Endothelial cell of umbilical vein (primary cell): Measurements from ENCODE around the gene CACNA2D1. TPM values are rescaled to one million over a fixed set of nuclear protein-coding genes. Genes with fewer than 3 reads are reported as not detected.

Experiments used
- BruUV-seq: library from RNA; stranded (reverse); fragments of 400-500 nt; replicated peaks from 2 replicates; lab custom pipeline; 2021; lab: Mats Ljungman, UMichigan
- CTCF ChIA-PET: fragments of 300-600, 350-600 bp; sonication (Branson Sonifier 250); formaldehyde crosslinking; loops from one replicate; lab custom pipeline; 2021; ENCODE audit warnings: antibody characterized with exemption, inconsistent platforms; lab: Charles Lee
- POLR2A ChIA-PET: fragments of 300-600, 350-600 bp; sonication (Branson Sonifier 250); formaldehyde crosslinking; loops from one replicate; lab custom pipeline; 2021; ENCODE audit warnings: antibody characterized with exemption, inconsistent platforms; lab: Charles Lee
- DNase-seq: peaks from one replicate; pipeline ENCODE4 v3.0.0-alpha.2; 2011; ENCODE audit warnings: low read depth, low spot score
- FAIRE-seq: peaks from 2 replicates; lab custom pipeline; 2011; peaks lifted over from hg19 to GRCh38; lab: Jason Lieb, UNC
- H2AFZ ChIP-seq: 2 replicates; pipeline ENCODE4 v1.6.0; 2012; ENCODE audit warnings: low read depth, low read length, control low read depth, inconsistent platforms
- H3K27ac ChIP-seq: 2 replicates; pipeline ENCODE4 v1.5.1; 2011; ENCODE audit warnings: low read depth, mild to moderate bottlenecking, control low read depth, low read length, moderate library complexity; ENCODE audit not compliant: insufficient read depth
- H3K27me3 ChIP-seq, 2 experiments: 2 replicates each; pipeline versions ENCODE4 v1.6.0 to v1.6.1; 2011; ENCODE audit warnings: low read length in 2 of 2, mixed read lengths in 1 of 2; ENCODE audit not compliant: control insufficient read depth in 2 of 2, insufficient read depth in 2 of 2
- H3K36me3 ChIP-seq, 2 experiments: 2 replicates in 1 of 2; 3 replicates in 1 of 2; pipeline ENCODE4 v1.5.1; 2011; ENCODE audit warnings: low read length in 2 of 2, mild to moderate bottlenecking in 1 of 2, moderate library complexity in 1 of 2; ENCODE audit not compliant: control insufficient read depth in 2 of 2, insufficient read depth in 2 of 2; ENCODE audit errors: extremely low read depth in 1 of 2
- H3K4me1 ChIP-seq: 3 replicates; pipeline ENCODE4 v1.5.1; 2011; ENCODE audit warnings: mild to moderate bottlenecking, low read length; ENCODE audit not compliant: control insufficient read depth, insufficient read depth; ENCODE audit errors: extremely low read depth
- H3K4me2 ChIP-seq: 2 replicates; pipeline ENCODE4 v1.6.1; 2011; ENCODE audit warnings: low read length, control low read depth, mixed read lengths; ENCODE audit not compliant: insufficient read depth
- H3K4me3 ChIP-seq, 3 experiments: fragments of 200-600 bp in 1 of 3; sonication (generic), shearing (Covaris generic) in 1 of 3; replicated peaks in 1 of 3; 2 replicates each; pipeline ENCODE4 v1.5.1; 2011 to 2016; ENCODE audit warnings: control low read depth in 3 of 3, low read length in 3 of 3, mild to moderate bottlenecking in 2 of 3, inconsistent platforms in 1 of 3, low read depth in 1 of 3, moderate library complexity in 1 of 3; ENCODE audit not compliant: insufficient read depth in 1 of 3
- H3K79me2 ChIP-seq: 2 replicates; pipeline ENCODE4 v1.6.0; 2012; ENCODE audit warnings: low read length, inconsistent platforms; ENCODE audit not compliant: control insufficient read depth, insufficient read depth
- H3K9ac ChIP-seq: replicated peaks from 2 replicates; pipeline ENCODE3; 2011; ENCODE audit warnings: low read length, control low read depth; ENCODE audit not compliant: insufficient read depth; ENCODE audit errors: extremely low read depth
- H3K9me1 ChIP-seq: replicated peaks from 3 replicates; pipeline ENCODE4 v1.6.0; 2011; ENCODE audit warnings: mild to moderate bottlenecking, low read length; ENCODE audit not compliant: control insufficient read depth, insufficient read depth; ENCODE audit errors: extremely low read depth
- H3K9me3 ChIP-seq: replicated peaks from 2 replicates; pipeline ENCODE4 v1.5.1; 2012; ENCODE audit warnings: low read length, inconsistent platforms; ENCODE audit not compliant: control insufficient read depth, insufficient read depth
- H4K20me1 ChIP-seq: replicated peaks from 2 replicates; pipeline ENCODE3; 2011; ENCODE audit warnings: mild to moderate bottlenecking, low read length; ENCODE audit not compliant: control insufficient read depth, insufficient read depth; ENCODE audit errors: extremely low read depth
- CTCF ChIP-seq, 2 donors: IDR thresholded peaks; 1 replicate in 1 of 2; 2 replicates in 1 of 2; pipeline ENCODE4 v1.5.1; 2011; ENCODE audit warnings: low read length in 2 of 2, mild to moderate bottlenecking in 2 of 2, moderate library complexity in 2 of 2, control low read depth in 1 of 2, inconsistent platforms in 1 of 2, low read depth in 1 of 2; ENCODE audit not compliant: insufficient read depth in 1 of 2; ENCODE audit errors: extremely low read depth in 1 of 2
- EZH2 ChIP-seq: IDR thresholded peaks from 2 replicates; pipeline ENCODE4 v1.6.1; 2012; ENCODE audit warnings: borderline replicate concordance, low read depth, mild to moderate bottlenecking, moderate library complexity, low read length, inconsistent platforms; ENCODE audit not compliant: severe bottlenecking
- FOS ChIP-seq: IDR thresholded peaks from 2 replicates; pipeline ENCODE4 v1.6.1; 2011; ENCODE audit warnings: mild to moderate bottlenecking, low read length, moderate library complexity, borderline replicate concordance; ENCODE audit not compliant: insufficient read depth
- GATA2 ChIP-seq: IDR thresholded peaks from 2 replicates; pipeline ENCODE4 v1.7.0; 2011; ENCODE audit warnings: low read depth, mild to moderate bottlenecking, moderate library complexity, mixed read lengths, low read length; ENCODE audit not compliant: insufficient read length, insufficient read depth
- JUN ChIP-seq: IDR thresholded peaks from 2 replicates; pipeline ENCODE4 v1.6.1; 2011; ENCODE audit warnings: borderline replicate concordance, low read depth; ENCODE audit not compliant: insufficient read length, insufficient read depth
- MYC ChIP-seq: IDR thresholded peaks from one replicate; pipeline ENCODE4 v1.6.1; 2011; ENCODE audit warnings: mild to moderate bottlenecking, low read depth, low read length
- POLR2A ChIP-seq: IDR thresholded peaks from 2 replicates; pipeline ENCODE4 v1.6.1; 2012; ENCODE audit warnings: low read depth, mild to moderate bottlenecking, control low read depth, low read length
- POLR2AphosphoS5 ChIP-seq: IDR thresholded peaks from 2 replicates; pipeline ENCODE4 v1.6.1; 2012; ENCODE audit warnings: low read depth, mild to moderate bottlenecking, control low read depth, low read length, moderate library complexity; ENCODE audit not compliant: insufficient read depth
- dilution Hi-C: fragments of 300-500 bp; cut with MboI; formaldehyde crosslinking; loops from one replicate; pipeline ENCODE4 v1.15.0; 2019; ENCODE audit warnings: low sequenced_read_pairs; ENCODE audit not compliant: extremely low pct_ligation_motif_present
- intact Hi-C: fragments of 100-400 bp; cut with micrococcal nuclease; formaldehyde crosslinking; loops from one replicate; pipeline ENCODE4 v1.10.0; 2022
- polyA plus RNA-seq, 4 experiments: library from polyadenylated mRNA; depleted of rRNA in 3 of 4; stranded (reverse) in 3 of 4; unstranded in 1 of 4; fragments of >200 nt; gene quantifications; 2 replicates each; pipeline versions ENCODE4 v1.2.1 to v1.2.3, GENCODE V29; 2011 to 2012; ENCODE audit warnings: missing spikeins in 1 of 4
- total RNA-seq: library from RNA; stranded (reverse); gene quantifications from 2 replicates; pipeline ENCODE4 v1.2.3, GENCODE V29; 2021
- TF ChIP-seq, protein P1 (sequence below): IDR thresholded peaks from 2 replicates; pipeline ENCODE4 v1.6.1; 2011; ENCODE audit not compliant: insufficient read depth, insufficient read length

CACNA2D1 gene
- total and polyA plus RNA-seq, 2 donors (not counting 3 experiments of a cell fraction or from before 2014, with no cell fraction given), result 4.1 to 38.6 TPM

DNA sequence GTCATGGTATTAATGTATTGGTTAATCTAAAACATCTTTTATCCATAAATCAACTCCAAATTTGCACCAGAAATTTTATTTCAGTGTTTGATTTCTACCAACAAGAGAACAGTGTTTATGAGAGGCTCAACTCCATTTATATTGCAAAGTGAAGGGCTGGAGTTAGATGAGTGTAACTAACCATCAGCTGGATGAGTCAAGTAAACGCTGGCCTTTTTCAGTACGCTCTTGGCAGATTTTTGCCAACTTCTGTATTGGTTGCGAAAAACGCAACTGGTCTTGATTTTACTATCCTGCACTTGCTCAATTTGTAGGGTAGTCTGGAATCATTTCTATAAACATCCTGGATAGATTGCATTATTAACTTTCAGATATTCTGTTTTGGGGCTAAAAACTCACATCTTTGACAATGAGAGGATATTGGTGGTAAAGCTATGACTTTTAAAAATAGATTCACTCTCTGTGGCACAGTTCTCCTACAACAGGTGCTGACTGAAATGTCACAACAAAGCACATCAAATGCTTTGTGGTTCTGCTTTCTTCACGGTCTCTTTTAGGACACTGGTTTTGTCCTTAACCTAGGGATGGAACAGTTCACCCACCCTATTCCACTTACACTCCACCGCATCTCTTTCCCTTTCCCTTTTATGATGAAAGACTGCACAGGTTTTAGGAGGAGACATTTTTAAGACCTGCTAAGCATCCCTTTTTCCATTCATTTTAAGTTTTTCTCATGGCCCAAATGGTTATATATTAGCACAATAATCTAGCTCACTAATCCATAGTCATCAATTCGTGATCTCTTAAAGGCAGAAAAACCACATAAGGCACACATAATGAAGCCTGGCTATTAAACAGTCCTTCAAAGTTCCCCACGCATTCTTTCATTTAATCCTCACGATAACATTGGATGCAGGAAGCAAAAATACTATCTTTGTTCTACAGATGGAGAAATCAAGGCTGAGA is 12.8 kb downstream of the CACNA2D1 start:
- intact Hi-C loops (no loop called here), dilution Hi-C loops (no loop called here)
- Histone ChIP-seq H3K79me2 (peaks cover 2% of the 10 kb centered on the region), H3K27me3 (no peaks in the 10 kb centered on the region), H3K9ac (no peak overlapping the region), H3K4me1 (peaks cover 7% of the 10 kb centered on the region), H3K9me3 (no peaks in the 10 kb centered on the region), H3K9me1 (no peaks in the 10 kb centered on the region), H3K4me3 (no peak overlapping the region), H3K4me2 (no peak overlapping the region), H3K36me3 (no peaks in the 10 kb centered on the region), H4K20me1 (no peaks in the 10 kb centered on the region), H3K27ac (no peak overlapping the region), H2AFZ (no peak overlapping the region)
- FAIRE-seq, result no peak
- no peak for DNase-seq
- POLR2A ChIA-PET, result interaction anchor here (0.7 kb wide), 1 partner anchor 40 kb away, joined by 4 read pairs; no protein-coding TSS in a partner anchor
- CTCF ChIA-PET, result no interaction called here
- TF ChIP-seq EZH2 (no peak), FOS (no peak), GATA2 (no peak), MYC (no peak), POLR2A (no peak), POLR2AphosphoS5 (no peak), CTCF (IDR thresholded peaks at IDR 0.05; ENCODE audit: extremely low read depth in 1 of 2, insufficient read depth in 1 of 2, low read depth in 1 of 2, low read length in 2 of 2) (no peak), JUN (no peak)
- TF ChIP-seq, protein P1, sequence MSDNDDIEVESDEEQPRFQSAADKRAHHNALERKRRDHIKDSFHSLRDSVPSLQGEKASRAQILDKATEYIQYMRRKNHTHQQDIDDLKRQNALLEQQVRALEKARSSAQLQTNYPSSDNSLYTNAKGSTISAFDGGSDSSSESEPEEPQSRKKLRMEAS, result no peak
- BruUV-seq, result no TSS peak
